Measurements from ENCODE around the gene DNAJC6.

DNAJC6 gene

DNA sequence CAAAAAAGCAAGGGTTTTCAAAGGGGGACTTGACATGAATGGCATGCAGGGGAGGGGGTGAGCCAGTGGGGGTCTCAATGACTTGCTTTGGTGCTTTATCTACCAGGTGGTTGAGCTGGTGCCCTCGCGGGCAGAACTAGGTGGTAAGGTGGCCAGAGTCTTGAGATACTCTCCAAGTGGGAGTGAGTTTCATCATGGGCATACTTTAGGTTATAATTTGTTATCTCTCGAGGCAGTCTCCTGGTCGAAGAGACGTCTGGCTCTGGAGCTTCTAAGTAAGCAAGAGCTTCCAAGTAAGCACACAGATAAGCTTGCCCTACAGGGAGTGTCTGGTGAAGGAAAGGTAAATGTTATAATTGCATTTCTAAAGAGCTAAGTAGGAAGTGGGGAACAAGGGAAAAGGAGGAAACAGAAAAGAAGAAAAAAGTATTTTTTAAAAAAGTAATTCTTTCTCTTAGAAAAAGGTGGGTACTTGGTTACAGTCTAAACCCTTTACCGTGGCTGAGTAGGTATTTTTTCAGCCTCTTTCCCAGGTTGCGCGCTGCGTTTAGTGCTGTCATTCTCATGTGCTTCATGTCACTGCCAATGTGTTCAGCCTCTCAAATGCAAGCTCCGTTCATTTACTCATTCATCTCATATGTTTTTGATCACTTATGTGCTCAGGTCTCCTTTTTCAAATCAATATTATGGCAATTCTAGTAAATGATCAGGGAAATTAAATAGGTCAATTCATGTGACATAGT is 31.6 kb upstream of the DNAJC6 start:
- no peak overlapping the region for H2AFZ ChIP-seq (ENCODE audit: low read depth)
- H3K27me3 ChIP-seq (ENCODE audit: insufficient read depth, low read depth), result no peaks in the 10 kb centered on the region
- H3K9ac ChIP-seq, result no peak overlapping the region
- no peak overlapping the region for H3K4me3 ChIP-seq (IDR thresholded peaks at IDR 0.05; ENCODE audit: insufficient read depth, low read depth, low read length)
- no peaks in the 10 kb centered on the region for H3K79me2 ChIP-seq (ENCODE audit: insufficient read depth, low read depth)
- no peaks in the 10 kb centered on the region for H4K20me1 ChIP-seq (ENCODE audit: insufficient read depth)
- H3K4me1 ChIP-seq (ENCODE audit: low read depth, poor library complexity, severe bottlenecking), result no peaks in the 10 kb centered on the region
- TF ChIP-seq, protein P1, sequence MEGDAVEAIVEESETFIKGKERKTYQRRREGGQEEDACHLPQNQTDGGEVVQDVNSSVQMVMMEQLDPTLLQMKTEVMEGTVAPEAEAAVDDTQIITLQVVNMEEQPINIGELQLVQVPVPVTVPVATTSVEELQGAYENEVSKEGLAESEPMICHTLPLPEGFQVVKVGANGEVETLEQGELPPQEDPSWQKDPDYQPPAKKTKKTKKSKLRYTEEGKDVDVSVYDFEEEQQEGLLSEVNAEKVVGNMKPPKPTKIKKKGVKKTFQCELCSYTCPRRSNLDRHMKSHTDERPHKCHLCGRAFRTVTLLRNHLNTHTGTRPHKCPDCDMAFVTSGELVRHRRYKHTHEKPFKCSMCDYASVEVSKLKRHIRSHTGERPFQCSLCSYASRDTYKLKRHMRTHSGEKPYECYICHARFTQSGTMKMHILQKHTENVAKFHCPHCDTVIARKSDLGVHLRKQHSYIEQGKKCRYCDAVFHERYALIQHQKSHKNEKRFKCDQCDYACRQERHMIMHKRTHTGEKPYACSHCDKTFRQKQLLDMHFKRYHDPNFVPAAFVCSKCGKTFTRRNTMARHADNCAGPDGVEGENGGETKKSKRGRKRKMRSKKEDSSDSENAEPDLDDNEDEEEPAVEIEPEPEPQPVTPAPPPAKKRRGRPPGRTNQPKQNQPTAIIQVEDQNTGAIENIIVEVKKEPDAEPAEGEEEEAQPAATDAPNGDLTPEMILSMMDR (conservative IDR thresholded peaks at IDR 0.05; ENCODE audit: low read depth, low read length), result no peak
- H3K36me3 ChIP-seq (ENCODE audit: insufficient read depth), result no peaks in the 10 kb centered on the region
- H3K27ac ChIP-seq, result no peak overlapping the region
- no peak overlapping the region for H3K4me2 ChIP-seq

DNA sequence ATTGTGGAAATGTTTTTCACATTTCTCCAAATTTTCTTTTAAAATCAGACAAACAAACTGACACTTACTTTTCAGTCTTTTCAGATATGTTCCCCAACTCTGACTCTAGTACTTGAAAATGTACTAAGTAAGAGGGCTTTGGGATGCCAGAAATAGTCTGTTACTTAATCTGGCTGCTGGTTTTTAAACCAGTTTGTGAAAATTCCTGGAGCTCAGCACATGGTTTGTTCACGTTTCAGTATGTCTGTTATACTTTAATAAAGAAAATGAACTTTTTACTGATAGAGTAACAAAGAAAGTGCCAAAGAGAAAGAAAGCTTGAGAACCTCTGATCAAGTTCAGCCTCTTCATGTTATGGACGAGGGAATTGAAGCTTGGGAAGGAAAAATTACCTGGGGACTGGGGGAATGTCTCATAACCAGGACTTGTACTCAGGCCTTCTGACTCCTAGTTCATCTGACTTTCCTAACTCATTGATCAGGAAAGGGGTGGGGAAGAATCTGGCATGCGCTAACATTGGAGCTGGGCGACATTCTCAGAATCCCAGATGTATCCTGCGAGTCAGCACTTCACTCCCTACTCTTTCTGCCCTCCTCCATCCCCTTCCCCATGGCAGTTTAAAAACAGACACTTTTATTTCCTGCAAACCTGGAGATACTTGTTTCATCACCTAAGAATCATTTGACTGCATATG is 30.8 kb upstream of the DNAJC6 start:
- Histone ChIP-seq H3K4me2 (no peak overlapping the region), H3K36me3 (ENCODE audit: insufficient read depth) (no peaks in the 10 kb centered on the region), H3K9ac (no peak overlapping the region), H4K20me1 (ENCODE audit: insufficient read depth) (no peaks in the 10 kb centered on the region), H2AFZ (ENCODE audit: low read depth) (no peak overlapping the region), H3K27ac (no peak overlapping the region), H3K4me3 (IDR thresholded peaks at IDR 0.05; ENCODE audit: insufficient read depth, low read depth, low read length) (no peak overlapping the region), H3K79me2 (ENCODE audit: insufficient read depth, low read depth) (no peaks in the 10 kb centered on the region), H3K27me3 (ENCODE audit: insufficient read depth, low read depth) (no peaks in the 10 kb centered on the region), H3K4me1 (ENCODE audit: low read depth, poor library complexity, severe bottlenecking) (no peaks in the 10 kb centered on the region)
- TF ChIP-seq, protein P1 (conservative IDR thresholded peaks at IDR 0.05; ENCODE audit: low read depth, low read length), result no peak

DNA sequence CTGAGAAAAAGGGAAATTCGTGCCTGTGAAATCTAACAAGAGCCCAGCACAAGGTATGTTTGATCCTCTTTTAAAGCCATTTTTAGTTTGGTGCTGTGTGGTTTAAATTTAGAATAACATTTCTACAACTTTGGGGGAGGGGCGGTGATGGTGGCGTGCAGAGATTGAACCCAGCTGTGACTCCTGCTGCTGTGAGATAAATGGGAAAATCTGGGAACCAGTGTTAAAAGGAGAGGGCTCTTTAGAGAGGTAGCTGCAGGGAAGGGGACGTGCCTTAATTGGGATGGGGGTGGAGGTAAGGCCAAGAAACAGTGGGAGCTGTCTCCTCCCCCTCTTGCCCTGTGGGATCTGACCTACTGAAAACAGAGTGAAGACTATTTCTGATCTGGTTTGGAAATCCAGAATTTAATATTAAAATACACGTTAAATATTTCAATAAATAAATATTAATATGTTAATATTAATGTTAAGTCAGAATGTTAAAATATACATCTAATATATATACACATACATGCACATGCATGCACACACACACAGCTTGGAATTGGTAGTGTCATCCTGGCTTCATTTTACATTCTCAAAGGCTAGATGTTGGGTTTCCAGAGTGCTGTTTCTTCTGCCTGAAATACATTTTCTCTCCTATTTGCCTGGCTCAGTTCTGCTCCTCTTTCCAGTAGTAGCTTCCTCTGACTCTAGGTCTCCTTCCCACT is 30.1 kb upstream of the DNAJC6 start:
- no peak overlapping the region for H3K4me2 ChIP-seq
- no peak overlapping the region for H3K4me3 ChIP-seq (IDR thresholded peaks at IDR 0.05; ENCODE audit: insufficient read depth, low read depth, low read length)
- TF ChIP-seq, protein P1 (conservative IDR thresholded peaks at IDR 0.05; ENCODE audit: low read depth, low read length), result no peak

DNA sequence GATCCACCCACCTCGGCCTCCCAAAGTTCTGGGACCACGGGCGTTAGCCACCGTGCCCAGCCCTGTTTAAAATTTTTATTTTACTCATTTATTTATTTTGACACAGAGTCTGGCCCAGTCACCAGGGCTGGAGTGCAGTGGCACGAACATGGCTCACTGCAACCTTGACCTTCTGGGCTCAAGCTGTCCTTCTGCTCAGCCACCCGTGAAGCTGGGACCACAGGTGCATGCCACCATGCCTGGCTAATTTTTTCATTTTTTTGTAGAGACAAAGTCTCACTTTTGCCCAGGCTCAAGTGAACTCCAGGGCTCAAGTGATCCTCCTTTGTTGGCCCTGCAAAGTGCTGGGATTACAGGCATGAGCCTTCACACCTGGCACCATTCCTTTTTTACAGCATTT is 27.5 kb upstream of the DNAJC6 start:
- Histone ChIP-seq H3K9ac (no peak overlapping the region), H3K4me2 (no peak overlapping the region), H3K36me3 (ENCODE audit: insufficient read depth) (no peaks in the 10 kb centered on the region), H4K20me1 (ENCODE audit: insufficient read depth) (no peaks in the 10 kb centered on the region), H3K27ac (no peak overlapping the region), H3K27me3 (ENCODE audit: insufficient read depth, low read depth) (no peaks in the 10 kb centered on the region), H3K4me1 (ENCODE audit: low read depth, poor library complexity, severe bottlenecking) (no peaks in the 10 kb centered on the region), H2AFZ (ENCODE audit: low read depth) (no peak overlapping the region), H3K4me3 (IDR thresholded peaks at IDR 0.05; ENCODE audit: insufficient read depth, low read depth, low read length) (no peak overlapping the region), H3K79me2 (ENCODE audit: insufficient read depth, low read depth) (no peaks in the 10 kb centered on the region)
- TF ChIP-seq, protein P1 (conservative IDR thresholded peaks at IDR 0.05; ENCODE audit: low read depth, low read length), result no peak

More for the DNA sequence above, 30.1 kb upstream of the DNAJC6 start:
- H3K27ac ChIP-seq, result no peak overlapping the region
- no peaks in the 10 kb centered on the region for H3K4me1 ChIP-seq (ENCODE audit: low read depth, poor library complexity, severe bottlenecking)
- H3K9ac ChIP-seq, result no peak overlapping the region
- no peak overlapping the region for H2AFZ ChIP-seq (ENCODE audit: low read depth)
- H3K27me3 ChIP-seq (ENCODE audit: insufficient read depth, low read depth), result no peaks in the 10 kb centered on the region
- H3K36me3 ChIP-seq (ENCODE audit: insufficient read depth), result no peaks in the 10 kb centered on the region
- no peaks in the 10 kb centered on the region for H3K79me2 ChIP-seq (ENCODE audit: insufficient read depth, low read depth)
- no peaks in the 10 kb centered on the region for H4K20me1 ChIP-seq (ENCODE audit: insufficient read depth)

All from KMS-11 (cell line).